CD14-positive monocyte (primary cell): ENCODE measurements around the gene CRYBA4. TPM values are rescaled to one million over a fixed set of nuclear protein-coding genes. Genes with fewer than 3 reads are reported as not detected.

Experiments
- DNase-seq, 3 donors: peaks; one replicate each; pipeline ENCODE4 v3.0.0-alpha.2; 2011 to 2022
- H2AFZ ChIP-seq: 2 replicates; pipeline ENCODE4 v1.6.0; 2012; ENCODE audit warnings: mild to moderate bottlenecking, low read depth, low read length, inconsistent platforms; ENCODE audit not compliant: insufficient read depth, poor library complexity, severe bottlenecking
- H3K27ac ChIP-seq, 2 donors: 1 replicate in 1 of 2; 2 replicates in 1 of 2; pipeline ENCODE4 v1.5.1; 2012 to 2013; ENCODE audit warnings: low read length in 2 of 2, control low read depth in 1 of 2, inconsistent platforms in 1 of 2, low read depth in 1 of 2, mild to moderate bottlenecking in 1 of 2
- H3K27me3 ChIP-seq, 2 donors: one replicate each; pipeline versions ENCODE4 v1.6.0 to v1.6.1; 2011 to 2013; ENCODE audit warnings: low read length in 2 of 2; ENCODE audit not compliant: control insufficient read depth in 2 of 2, insufficient read depth in 2 of 2
- H3K36me3 ChIP-seq, 2 donors: replicated peaks in 1 of 2; 1 replicate in 1 of 2; 2 replicates in 1 of 2; pipeline versions ENCODE4 v1.5.1 to v1.6.1; 2012 to 2013; ENCODE audit warnings: low read length in 2 of 2, control low read depth in 1 of 2, inconsistent platforms in 1 of 2, mild to moderate bottlenecking in 1 of 2; ENCODE audit not compliant: insufficient read depth in 2 of 2, control insufficient read depth in 1 of 2
- H3K4me1 ChIP-seq, 2 donors: 1 replicate in 1 of 2; 2 replicates in 1 of 2; pipeline versions ENCODE4 v1.5.1 to v1.6.1; 2012 to 2013; ENCODE audit warnings: low read length in 2 of 2, control low read depth in 1 of 2, inconsistent platforms in 1 of 2, mild to moderate bottlenecking in 1 of 2, moderate library complexity in 1 of 2; ENCODE audit not compliant: insufficient read depth in 2 of 2, control insufficient read depth in 1 of 2
- H3K4me2 ChIP-seq: replicated peaks from 2 replicates; pipeline ENCODE3; 2012; ENCODE audit warnings: low read length, moderate library complexity, mild to moderate bottlenecking; ENCODE audit not compliant: poor library complexity, severe bottlenecking; ENCODE audit errors: extremely low read depth
- H3K4me3 ChIP-seq, 3 experiments: fragments of 200-600 bp in 1 of 3; sonication (generic) in 1 of 3; replicated peaks in 1 of 3; 1 replicate in 2 of 3; 2 replicates in 1 of 3; pipeline ENCODE4 v1.5.1; 2011 to 2013; ENCODE audit warnings: low read length in 3 of 3, mild to moderate bottlenecking in 3 of 3, control low read depth in 2 of 3, low read depth in 2 of 3, inconsistent platforms in 1 of 3, moderate library complexity in 1 of 3
- H3K79me2 ChIP-seq: 2 replicates; pipeline ENCODE4 v1.6.0; 2012; ENCODE audit warnings: mild to moderate bottlenecking, control low read depth, inconsistent platforms, low read length, moderate library complexity; ENCODE audit not compliant: insufficient read depth
- H3K9ac ChIP-seq: 2 replicates; pipeline ENCODE4 v1.6.0; 2017; ENCODE audit warnings: low read length, mild to moderate bottlenecking; ENCODE audit not compliant: insufficient read depth, poor library complexity, severe bottlenecking
- H3K9me3 ChIP-seq, 2 donors: replicated peaks in 1 of 2; 1 replicate in 1 of 2; 2 replicates in 1 of 2; pipeline versions ENCODE4 v1.5.1 to v1.6.1; 2012 to 2013; ENCODE audit warnings: low read length in 2 of 2, control low read depth in 1 of 2; ENCODE audit not compliant: control insufficient read depth in 1 of 2, insufficient read depth in 1 of 2
- H4K20me1 ChIP-seq: 2 replicates; pipeline ENCODE4 v1.6.0; 2012; ENCODE audit warnings: mild to moderate bottlenecking, low read length, control low read depth, moderate library complexity; ENCODE audit not compliant: insufficient read depth
- H3K27ac Mint-ChIP-seq, 7 donors: one replicate each; pipeline ENCODE4 v1.8.0; 2020; ENCODE audit warnings: mild to moderate bottlenecking in 7 of 7, mixed read lengths in 7 of 7, moderate library complexity in 6 of 7, inconsistent platforms in 2 of 7
- H3K27me3 Mint-ChIP-seq, 3 donors: one replicate each; pipeline ENCODE4 v1.8.0; 2021 to 2022; ENCODE audit warnings: low read depth in 3 of 3, mild to moderate bottlenecking in 3 of 3, mixed read lengths in 3 of 3, moderate library complexity in 3 of 3, inconsistent platforms in 1 of 3
- H3K36me3 Mint-ChIP-seq, 2 donors: one replicate each; pipeline ENCODE4 v1.8.0; 2020; ENCODE audit warnings: mixed read lengths in 2 of 2, inconsistent platforms in 1 of 2, mild to moderate bottlenecking in 1 of 2
- H3K4me1 Mint-ChIP-seq: one replicate; pipeline ENCODE4 v1.8.0; 2020; ENCODE audit warnings: mild to moderate bottlenecking, mixed read lengths
- H3K4me3 Mint-ChIP-seq, 2 donors: one replicate each; pipeline ENCODE4 v1.8.0; 2020; ENCODE audit warnings: mild to moderate bottlenecking in 2 of 2, mixed read lengths in 2 of 2, moderate library complexity in 1 of 2
- H3K9me3 Mint-ChIP-seq, 7 donors: one replicate each; pipeline ENCODE4 v1.8.0; 2020 to 2022; ENCODE audit warnings: mixed read lengths in 7 of 7, mild to moderate bottlenecking in 6 of 7, moderate library complexity in 6 of 7, inconsistent platforms in 2 of 7
- WGBS: methylation state at CpG from one replicate; pipeline ENCODE4 v1.1.5; 2013; ENCODE audit warnings: missing lambda C conversion rate; ENCODE audit not compliant: insufficient coverage; 5-methylcytosine and 5-hydroxymethylcytosine counted together
- intact Hi-C, 2 donors: fragments of 100-400 bp; cut with micrococcal nuclease; formaldehyde crosslinking; loops; one replicate each; pipeline versions ENCODE4 v1.15.0 to v1.15.1; 2023
- polyA plus RNA-seq, 3 donors: library from polyadenylated mRNA; depleted of rRNA in 1 of 3; unstranded in 2 of 3; stranded (reverse) in 1 of 3; fragments of 300-500 nt in 2 of 3; fragments of >200 nt in 1 of 3; fragmentation: Illumina TruSeq in 2 of 3; gene quantifications; 1 replicate in 2 of 3; 2 replicates in 1 of 3; pipeline ENCODE4 v1.2.3, GENCODE V29; 2012 to 2021
- TF ChIP-seq, protein P1 (sequence below): fragments of 200-600 bp; IDR thresholded peaks from one replicate; pipeline ENCODE4 v1.8.0; 2022; ENCODE audit warnings: antibody characterized with exemption, mild to moderate bottlenecking

The CRYBA4 gene
- polyA plus RNA-seq, 3 donors = not detected

GRCh38 chr22:26614322-26614721, 7.4 kb upstream of the CRYBA4 start:
- Histone ChIP-seq H3K36me3 (no peaks in the 10 kb centered on the region), H3K27ac (no peak overlapping the region), H3K9me3 (no peaks in the 10 kb centered on the region), H4K20me1 (no peaks in the 10 kb centered on the region), H2AFZ (no peak overlapping the region), H3K79me2 (no peaks in the 10 kb centered on the region), H3K4me1 (peaks cover 27 to 31% of the 10 kb centered on the region in 2 donors), H3K9ac (no peak overlapping the region), H3K4me2 (no peak overlapping the region), H3K4me3 (no peak overlapping the region), H3K27me3 (no peaks in the 10 kb centered on the region)
- 93% methylated on average over 7 of the region's 14 CpGs for WGBS
- peaks cover 2 to 7% (median 3%) of the 10 kb centered on the region in 3 donors for H3K27me3 Mint-ChIP-seq
- TF ChIP-seq, protein P1, sequence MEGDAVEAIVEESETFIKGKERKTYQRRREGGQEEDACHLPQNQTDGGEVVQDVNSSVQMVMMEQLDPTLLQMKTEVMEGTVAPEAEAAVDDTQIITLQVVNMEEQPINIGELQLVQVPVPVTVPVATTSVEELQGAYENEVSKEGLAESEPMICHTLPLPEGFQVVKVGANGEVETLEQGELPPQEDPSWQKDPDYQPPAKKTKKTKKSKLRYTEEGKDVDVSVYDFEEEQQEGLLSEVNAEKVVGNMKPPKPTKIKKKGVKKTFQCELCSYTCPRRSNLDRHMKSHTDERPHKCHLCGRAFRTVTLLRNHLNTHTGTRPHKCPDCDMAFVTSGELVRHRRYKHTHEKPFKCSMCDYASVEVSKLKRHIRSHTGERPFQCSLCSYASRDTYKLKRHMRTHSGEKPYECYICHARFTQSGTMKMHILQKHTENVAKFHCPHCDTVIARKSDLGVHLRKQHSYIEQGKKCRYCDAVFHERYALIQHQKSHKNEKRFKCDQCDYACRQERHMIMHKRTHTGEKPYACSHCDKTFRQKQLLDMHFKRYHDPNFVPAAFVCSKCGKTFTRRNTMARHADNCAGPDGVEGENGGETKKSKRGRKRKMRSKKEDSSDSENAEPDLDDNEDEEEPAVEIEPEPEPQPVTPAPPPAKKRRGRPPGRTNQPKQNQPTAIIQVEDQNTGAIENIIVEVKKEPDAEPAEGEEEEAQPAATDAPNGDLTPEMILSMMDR = no peak
- no peak overlapping the region for H3K27ac Mint-ChIP-seq
- H3K9me3 Mint-ChIP-seq = no peaks in the 10 kb centered on the region
- no peak overlapping the region for H3K4me3 Mint-ChIP-seq
- H3K36me3 Mint-ChIP-seq = no peaks in the 10 kb centered on the region
- H3K4me1 Mint-ChIP-seq = peaks cover 45% of the 10 kb centered on the region
- DNase-seq = no peak
- intact Hi-C loops = no loop called here

DNA sequence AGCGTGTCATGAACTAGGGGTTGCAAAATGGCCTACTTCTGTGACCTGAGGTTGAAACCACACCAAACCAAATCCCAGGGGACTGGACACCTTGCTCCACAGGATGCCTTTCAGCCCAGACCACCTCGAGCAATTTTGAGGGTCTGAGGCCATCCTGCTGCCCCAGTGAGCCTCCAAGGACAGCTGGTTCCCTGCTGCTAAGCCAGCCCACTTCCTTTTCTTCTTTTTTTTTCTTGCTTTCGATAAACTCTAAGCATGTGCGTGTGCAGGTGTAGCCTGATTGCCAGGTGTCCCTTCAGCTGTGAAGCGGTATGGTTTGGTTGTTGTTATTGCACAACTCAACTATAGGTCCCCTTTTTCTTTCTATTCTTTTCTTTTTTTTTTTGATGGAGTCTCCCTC, 6.6 kb upstream of the CRYBA4 start:
- Mint-ChIP-seq H3K27me3 (peaks cover 2 to 8% (median 2%) of the 10 kb centered on the region in 3 donors), H3K9me3 (no peaks in the 10 kb centered on the region), H3K4me1 (peaks cover 51% of the 10 kb centered on the region), H3K36me3 (no peaks in the 10 kb centered on the region), H3K27ac (no peak overlapping the region), H3K4me3 (no peak overlapping the region)
- no peak overlapping the region for H2AFZ ChIP-seq
- H3K36me3 ChIP-seq = no peaks in the 10 kb centered on the region
- TF ChIP-seq, protein P1 = no peak
- no peaks in the 10 kb centered on the region for H3K27me3 ChIP-seq
- H3K9me3 ChIP-seq = no peaks in the 10 kb centered on the region
- H3K4me2 ChIP-seq = no peak overlapping the region
- 40% methylated on average over 2 of the region's 5 CpGs for WGBS
- DNase-seq = no peak
- no peaks in the 10 kb centered on the region for H3K79me2 ChIP-seq
- H3K4me1 ChIP-seq = peaks cover 29 to 36% of the 10 kb centered on the region in 2 donors
- H3K4me3 ChIP-seq = no peak overlapping the region
- no peak overlapping the region for H3K27ac ChIP-seq
- no peaks in the 10 kb centered on the region for H4K20me1 ChIP-seq
- intact Hi-C loops = no loop called here
- H3K9ac ChIP-seq = no peak overlapping the region
